GM12874 (cell line): ENCODE measurements around the gene FAM120B.

Experiments used
- CTCF ChIP-seq: IDR thresholded peaks from 2 replicates; pipeline ENCODE4 v1.5.1; 2011; ENCODE audit warnings: low read depth, mild to moderate bottlenecking, control low read depth, low read length, moderate library complexity; ENCODE audit not compliant: insufficient read depth

The FAM120B gene

GRCh38 chr6:170274713-170275560, 31.6 kb upstream of the FAM120B start:
- TF ChIP-seq CTCF: no peak

- no peak for TF ChIP-seq CTCF
Measured at GRCh38 chr6:170276369-170277057, 30.0 kb upstream of the FAM120B start.

DNA sequence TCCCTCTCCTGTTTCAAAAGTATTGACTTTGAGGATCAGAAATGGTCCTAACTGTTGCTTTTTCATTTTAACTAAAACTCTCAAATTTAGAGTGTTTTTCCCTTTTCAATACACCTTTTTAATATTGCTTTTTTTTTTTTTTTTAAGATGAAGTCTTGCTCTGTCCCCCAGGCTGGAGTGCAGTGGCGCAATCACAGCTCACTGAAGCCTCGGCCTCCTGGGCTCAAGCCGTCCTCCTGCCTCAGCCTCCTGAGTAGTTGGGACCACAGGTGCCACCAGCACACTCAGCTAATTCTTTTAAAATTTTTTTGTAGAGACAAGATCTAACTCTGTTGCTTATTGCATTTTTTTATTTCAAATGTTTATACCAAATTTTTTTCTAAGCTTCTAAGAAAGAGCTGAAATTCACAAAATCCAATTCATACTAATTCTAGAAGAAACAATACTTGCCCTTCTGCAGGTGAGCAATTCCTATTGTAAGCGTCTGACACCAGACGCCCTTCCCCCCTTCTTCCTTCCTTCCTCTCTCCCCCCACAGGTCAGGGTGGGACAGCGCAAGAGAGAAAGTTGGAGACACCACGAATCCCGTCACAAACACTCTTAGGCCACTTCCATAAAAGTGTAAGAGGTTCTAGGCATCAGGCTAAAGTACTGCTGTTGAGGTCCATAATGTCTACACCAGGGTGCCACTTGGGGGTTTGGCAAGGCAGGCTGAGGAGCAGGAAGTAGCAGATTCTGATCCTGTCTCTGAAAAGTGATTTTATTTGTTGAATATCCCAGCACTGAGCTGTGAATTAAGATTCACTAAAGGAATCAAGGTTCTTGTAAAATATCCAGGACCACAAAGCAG, 28.4 kb upstream of the FAM120B start:
- TF ChIP-seq CTCF: no peak

DNA sequence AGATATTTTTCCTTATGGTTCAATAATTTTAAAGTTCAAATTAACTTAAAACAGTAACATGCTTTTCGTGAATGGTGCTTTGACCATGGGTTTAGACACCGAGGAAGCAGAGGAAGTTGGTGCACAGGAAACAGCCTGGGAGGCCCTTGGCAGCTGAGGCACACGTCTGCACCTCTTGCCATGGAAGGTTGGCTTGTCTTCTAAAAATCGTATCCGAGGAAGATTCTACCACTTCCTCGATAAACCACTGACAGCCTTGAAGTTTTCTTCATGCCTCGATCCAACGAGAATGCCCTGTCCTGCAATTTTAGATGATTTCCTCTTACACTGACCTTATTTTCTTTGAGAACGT, 27.8 kb upstream of the FAM120B start:
- no peak for TF ChIP-seq CTCF

DNA sequence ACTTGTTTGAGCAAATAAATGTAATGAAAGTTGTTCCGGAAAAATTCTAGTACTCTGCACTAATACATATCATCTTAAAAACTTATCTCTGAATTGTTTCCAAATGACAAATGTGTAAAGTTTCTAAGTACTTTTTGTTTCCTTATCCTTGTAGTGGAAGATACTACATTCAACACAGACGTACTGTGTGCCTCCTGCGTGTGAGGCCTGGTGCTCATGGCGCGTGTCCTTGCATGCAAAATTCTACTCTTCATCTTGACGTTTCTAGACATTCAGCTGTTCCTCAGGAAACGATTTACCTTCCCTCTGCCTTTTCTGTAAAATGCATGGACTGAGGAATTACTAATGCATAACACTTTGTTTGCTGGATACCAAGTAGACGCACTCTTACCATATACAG, 27.1 kb upstream of the FAM120B start:
- TF ChIP-seq CTCF: no peak

DNA sequence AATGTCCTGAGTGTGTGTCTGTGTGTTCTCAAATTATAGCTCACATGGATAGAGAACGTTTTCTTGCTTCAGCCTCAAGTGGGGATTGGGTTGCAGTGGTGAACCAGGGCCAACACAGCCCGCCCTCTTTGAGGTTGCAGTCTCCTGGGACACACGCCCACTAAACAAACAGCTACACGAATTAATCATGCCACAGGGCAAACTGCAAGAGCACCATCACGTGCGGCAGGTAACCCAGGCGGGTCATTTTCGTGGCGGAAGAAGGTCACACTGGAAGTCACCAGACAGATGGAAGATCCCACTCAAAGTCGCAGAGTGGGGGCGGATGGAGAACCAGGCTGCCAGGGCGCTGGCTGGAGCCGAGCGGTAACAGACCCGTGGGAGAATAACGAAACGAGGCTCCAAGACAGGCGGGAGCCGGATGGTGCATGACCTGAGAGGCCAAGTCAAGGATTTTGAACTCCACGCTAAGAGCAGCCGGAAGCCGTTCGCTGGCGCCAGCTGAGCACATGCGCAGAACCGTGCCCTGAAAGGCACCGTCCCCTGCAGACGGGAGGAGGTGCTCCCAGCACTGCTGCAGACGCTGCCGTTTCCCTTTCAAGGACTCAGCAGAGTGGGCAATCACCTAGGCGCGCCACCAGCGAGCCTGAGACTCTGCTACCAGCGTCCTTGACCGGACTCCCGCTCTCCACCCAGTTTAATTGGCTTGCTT, 26.4 kb upstream of the FAM120B start:
- TF ChIP-seq CTCF: no peak
